ENCODE results near the gene RAPGEF2. TPM values are rescaled to one million over a fixed set of nuclear protein-coding genes. Genes with fewer than 3 reads are reported as not detected.

Gene RAPGEF2
- total RNA-seq, 2 donors from 2014 or later, result 38.2 to 46.7 TPM

GRCh38 chr4:159401791-159402380, 299.0 kb downstream of the RAPGEF2 start:
- intact Hi-C loops (cut with DNase I), result no loop called here
- Histone ChIP-seq H3K27me3 (no peaks in the 10 kb centered on the region), H3K36me3 (replicated peaks in 1 of 2; ENCODE audit: insufficient read depth in 1 of 2, low read depth in 2 of 2) (no peaks in the 10 kb centered on the region), H3K4me3 (no peak overlapping the region), H3K4me1 (peaks cover 3% of the 10 kb centered on the region), H3K9me3 (no peaks in the 10 kb centered on the region), H3K27ac (no peak overlapping the region)
- DNase-seq, result no peak
- WGBS, 2 donors, result 62 to 68% methylated on average over 6 of the region's 6 CpGs
- ATAC-seq, result no peak
- TF ChIP-seq, protein P1, sequence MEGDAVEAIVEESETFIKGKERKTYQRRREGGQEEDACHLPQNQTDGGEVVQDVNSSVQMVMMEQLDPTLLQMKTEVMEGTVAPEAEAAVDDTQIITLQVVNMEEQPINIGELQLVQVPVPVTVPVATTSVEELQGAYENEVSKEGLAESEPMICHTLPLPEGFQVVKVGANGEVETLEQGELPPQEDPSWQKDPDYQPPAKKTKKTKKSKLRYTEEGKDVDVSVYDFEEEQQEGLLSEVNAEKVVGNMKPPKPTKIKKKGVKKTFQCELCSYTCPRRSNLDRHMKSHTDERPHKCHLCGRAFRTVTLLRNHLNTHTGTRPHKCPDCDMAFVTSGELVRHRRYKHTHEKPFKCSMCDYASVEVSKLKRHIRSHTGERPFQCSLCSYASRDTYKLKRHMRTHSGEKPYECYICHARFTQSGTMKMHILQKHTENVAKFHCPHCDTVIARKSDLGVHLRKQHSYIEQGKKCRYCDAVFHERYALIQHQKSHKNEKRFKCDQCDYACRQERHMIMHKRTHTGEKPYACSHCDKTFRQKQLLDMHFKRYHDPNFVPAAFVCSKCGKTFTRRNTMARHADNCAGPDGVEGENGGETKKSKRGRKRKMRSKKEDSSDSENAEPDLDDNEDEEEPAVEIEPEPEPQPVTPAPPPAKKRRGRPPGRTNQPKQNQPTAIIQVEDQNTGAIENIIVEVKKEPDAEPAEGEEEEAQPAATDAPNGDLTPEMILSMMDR (IDR thresholded peaks at IDR 0.05), result no peak
- no peak for TF ChIP-seq POLR2A (IDR thresholded peaks at IDR 0.05)

Small RNA genes within 50 kb of the gene (microRNA-seq; reads per million reads assigned to microRNA genes)
- gene MIR3688-1 (ENCODE audit: borderline number of aligned reads in 2 of 2, borderline replicate concordance in 2 of 2) (0 reads per million in 2 donors), gene MIR3688-2 (ENCODE audit: borderline number of aligned reads in 2 of 2, borderline replicate concordance in 2 of 2) (0 reads per million in 2 donors)

Small RNA genes within 50 kb of the gene (small RNA-seq; reads per million reads assigned to genes)
- gene AC074344.1 (not detected), gene MIR3688-1 (not detected), gene RF00019 (not detected)
